Measurements from ENCODE around the gene ASXL3. TPM values are rescaled to one million over a fixed set of nuclear protein-coding genes. Genes with fewer than 3 reads are reported as not detected.

Gene ASXL3
- total and polyA plus RNA-seq, 10 of the 15 experiments (the other 5 are each of a cell fraction or from before 2014, with no cell fraction given): 0.15 TPM; not detected in 9

- RAD21 ChIA-PET (ENCODE audit: unreplicated experiment): no interaction called here
- ATAC-seq: no peak
- in situ Hi-C loops (cut with MboI): no loop called here
These were observed 87.6 kb downstream of the ASXL3 start for GRCh38 chr18:33665641-33666040.

More at GRCh38 chr18:33665641-33666040, 87.6 kb downstream of the ASXL3 start:
- Histone ChIP-seq H3K4me3 (no peak overlapping the region), H2AFZ (ENCODE audit: control insufficient read depth, low read depth, low read length) (no peak overlapping the region), H3K27ac (ENCODE audit: control insufficient read depth, insufficient read depth) (no peak overlapping the region), H3K9me3 (replicated peaks; ENCODE audit: control insufficient read depth, insufficient read depth, low read length) (no peaks in the 10 kb centered on the region), H3K27me3 (replicated peaks in 1 of 2; ENCODE audit: control insufficient read depth in 2 of 2, insufficient read depth in 2 of 2, low read length in 1 of 2) (no peaks in the 10 kb centered on the region; a peak in 1 of 4 replicates), H4K20me1 (ENCODE audit: control insufficient read depth, insufficient read depth) (no peaks in the 10 kb centered on the region), H3K4me1 (ENCODE audit: control insufficient read depth, insufficient read depth, low read length) (no peaks in the 10 kb centered on the region), H3K9ac (ENCODE audit: control insufficient read depth, insufficient read depth, low read length) (no peak overlapping the region), H3K79me2 (ENCODE audit: control insufficient read depth, insufficient read depth, low read length) (no peaks in the 10 kb centered on the region), H3K36me3 (ENCODE audit: control insufficient read depth in 2 of 2, insufficient read depth in 2 of 2, low read length in 1 of 2) (no peaks in the 10 kb centered on the region), H3K4me2 (ENCODE audit: control insufficient read depth, insufficient read depth) (no peak overlapping the region)
- intact Hi-C loops (cut with micrococcal nuclease; ENCODE audit: unreplicated experiment): no loop called here
- ChIA-PET POLR2A (no interaction called here), CTCF (no interaction called here), SMC1A (ENCODE audit: uncharacterized antibody, unreplicated experiment) (no interaction called here)
- DNase-seq (ENCODE audit: low read depth, low spot score) (no peak), FAIRE-seq (no peak)
- no TSS peak for BruUV-seq (replicated peaks)
- TF ChIP-seq SUPT20H (IDR thresholded peaks at IDR 0.05; ENCODE audit: borderline replicate concordance, control insufficient read depth, low read depth, low read length): no peak
- TF ChIP-seq ZNF592 (IDR thresholded peaks at IDR 0.05): no peak
- no peak for TF ChIP-seq BRCA1 (IDR thresholded peaks at IDR 0.05; ENCODE audit: low read depth, low read length)
- TF ChIP-seq NR2C1 (IDR thresholded peaks at IDR 0.05): no peak
- TF ChIP-seq YBX1 (IDR thresholded peaks at IDR 0.05): no peak
- TF ChIP-seq ETV6 (conservative IDR thresholded peaks at IDR 0.05 in 1 of 2, IDR thresholded peaks at IDR 0.05 in 1 of 2; ENCODE audit: borderline replicate concordance in 1 of 2, low read depth in 1 of 2): no peak

All from GM12878 (cell line).